GM21390 (cell line): ENCODE results near the gene PHF21A.
"Not testable (repeated sequence)": the region's sequence is repeated elsewhere in the genome, so short reads cannot be mapped to it uniquely, and the experiment has no call there.

Source experiments
- ATAC-seq: cut with Tn5 transposase; IDR thresholded peaks from one replicate; pipeline ENCODE4 v1.9.1; 2021; ENCODE audit not compliant: unreplicated experiment

PHF21A gene

DNA sequence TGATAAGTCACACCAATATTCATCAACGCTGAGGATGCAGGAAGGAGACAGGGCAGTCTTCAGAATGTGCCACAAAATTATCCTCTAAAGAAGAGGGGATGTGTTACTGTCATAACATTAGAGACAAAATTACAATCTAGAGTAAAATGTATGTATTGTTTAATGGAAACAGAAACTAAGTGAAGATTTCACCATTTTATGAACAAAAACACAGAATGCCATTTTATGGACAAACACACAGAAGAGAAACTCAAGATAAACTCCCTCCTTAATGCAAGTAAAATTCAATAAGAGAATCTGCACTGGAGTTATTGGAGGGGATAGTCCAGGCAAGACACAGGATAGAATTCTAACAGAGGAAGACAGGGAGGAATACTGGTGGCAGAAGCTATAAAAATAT lies 136.0 kb downstream of the PHF21A start:
- ATAC-seq, result no peak

- no peak for ATAC-seq
Observed at GRCh38 chr11:45984192-45984591, 137.1 kb downstream of the PHF21A start.

DNA sequence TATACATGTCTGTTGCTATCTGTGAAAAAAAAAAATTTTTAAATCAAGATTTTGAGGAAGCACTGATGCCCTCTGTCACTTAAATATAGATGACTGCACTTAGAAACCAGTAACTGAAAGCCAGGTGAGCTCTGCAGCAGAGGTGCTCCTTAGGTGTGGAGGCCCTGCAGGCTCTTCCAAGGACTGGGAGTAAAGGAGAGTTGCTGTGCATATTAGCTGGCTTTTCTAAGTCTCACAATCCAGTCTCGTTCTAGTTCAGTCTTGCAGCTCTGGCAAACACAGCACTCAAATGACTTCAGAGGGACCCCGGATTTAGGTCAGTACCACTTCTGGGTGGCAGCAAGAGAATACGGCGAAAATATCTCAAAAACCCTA lies 137.8 kb downstream of the PHF21A start:
- no peak for ATAC-seq

DNA sequence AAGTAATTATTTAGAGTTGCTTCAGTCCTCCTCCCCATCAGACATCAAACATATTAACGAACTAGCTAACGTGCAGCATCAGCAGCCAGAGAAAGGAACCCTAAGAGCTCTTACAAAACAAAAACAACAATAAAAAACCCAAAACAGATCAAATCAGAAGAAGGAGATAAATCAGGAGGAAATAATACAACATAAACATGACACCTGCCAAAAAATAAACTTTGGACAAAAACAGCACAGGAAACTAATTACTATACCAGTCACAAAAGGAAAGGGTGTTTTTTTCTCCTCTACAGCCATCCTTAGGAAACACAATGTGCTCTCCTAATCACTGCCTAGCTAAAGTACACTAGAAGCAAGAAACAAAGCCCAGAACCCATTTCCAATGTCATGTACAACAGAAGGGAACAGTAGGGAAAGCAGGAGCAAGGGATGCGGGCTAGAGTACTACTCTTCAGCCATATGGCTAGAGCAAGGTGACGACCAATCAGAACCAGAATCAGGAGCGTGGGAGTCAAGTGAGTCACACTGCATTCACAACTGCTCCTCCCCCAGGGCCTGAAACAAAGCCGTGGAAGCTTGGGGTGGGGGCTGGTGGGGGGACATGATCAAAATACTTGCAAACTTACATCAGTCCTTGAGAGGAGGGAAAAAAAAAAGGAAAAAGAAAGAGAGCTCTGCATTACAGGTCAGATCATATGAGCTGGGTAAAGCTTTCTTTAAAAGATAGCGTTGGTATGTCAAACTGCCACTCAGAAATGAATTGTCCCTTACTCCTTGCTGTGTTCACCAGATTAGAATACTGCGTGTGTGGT lies 138.4 kb downstream of the PHF21A start:
- ATAC-seq, result no peak

DNA sequence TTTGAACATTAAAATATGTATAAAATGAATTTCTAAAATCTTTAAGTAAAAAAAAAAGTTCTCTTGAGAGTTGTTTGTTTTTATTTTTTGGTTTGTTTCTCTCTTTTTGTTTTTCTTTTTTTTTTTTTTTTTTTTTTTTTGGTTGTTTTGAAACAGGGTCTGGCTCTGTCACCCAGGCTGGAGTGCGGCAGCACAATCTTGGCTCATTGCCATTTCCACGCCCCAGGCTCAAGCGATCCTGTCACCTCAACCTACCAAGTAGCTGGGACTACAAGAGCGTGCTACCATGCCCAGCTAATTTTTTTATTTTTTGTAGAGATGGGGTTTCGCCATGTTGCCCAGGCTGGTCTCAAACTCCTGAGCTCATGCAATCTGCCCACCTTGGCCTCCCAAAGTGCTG lies 139.4 kb downstream of the PHF21A start:
- not testable (repeated sequence) for ATAC-seq

GRCh38 chr11:45974806-45975205 lies 146.4 kb downstream of the PHF21A start:
- no peak for ATAC-seq

DNA sequence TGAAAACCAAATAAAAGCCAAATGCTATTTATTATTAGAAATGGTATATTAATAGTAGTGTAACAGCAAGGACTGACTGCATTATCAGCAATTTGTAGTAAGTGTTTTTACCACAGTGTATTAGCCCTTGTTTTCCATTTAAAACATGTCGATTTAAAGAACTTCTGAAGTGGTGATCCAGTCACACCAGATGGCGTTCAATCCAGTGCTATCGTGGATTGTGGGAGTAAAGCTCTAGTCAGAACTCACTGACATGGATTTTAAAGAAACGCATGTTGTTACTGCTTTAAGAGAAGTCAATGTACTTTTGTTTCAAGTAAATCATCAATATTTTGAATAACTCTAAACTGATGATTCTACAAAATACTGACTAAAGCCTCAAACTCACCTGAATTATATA lies 147.7 kb downstream of the PHF21A start:
- no peak for ATAC-seq

DNA sequence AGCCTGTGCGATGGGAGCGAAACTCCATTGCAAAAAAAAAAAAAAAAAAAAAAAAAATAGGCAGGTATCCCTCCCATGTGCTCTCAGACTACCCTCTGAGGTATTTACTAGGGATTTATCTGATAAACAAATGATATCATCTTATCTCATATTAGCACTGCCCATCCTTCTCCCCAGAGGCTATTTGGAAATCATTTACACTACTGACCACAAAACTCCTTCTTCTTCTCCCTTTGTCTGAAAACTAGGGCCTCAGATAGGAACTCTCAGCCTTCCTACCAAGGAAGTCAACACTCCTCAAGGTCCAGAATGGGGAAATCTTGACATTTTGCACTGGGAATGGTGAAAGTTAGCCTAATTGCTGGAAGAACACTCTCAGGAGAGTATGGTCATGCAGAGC lies 152.4 kb downstream of the PHF21A start:
- ATAC-seq, result no peak

- ATAC-seq, result no peak
Observed at GRCh38 chr11:45967506-45967905, 153.7 kb downstream of the PHF21A start.

DNA sequence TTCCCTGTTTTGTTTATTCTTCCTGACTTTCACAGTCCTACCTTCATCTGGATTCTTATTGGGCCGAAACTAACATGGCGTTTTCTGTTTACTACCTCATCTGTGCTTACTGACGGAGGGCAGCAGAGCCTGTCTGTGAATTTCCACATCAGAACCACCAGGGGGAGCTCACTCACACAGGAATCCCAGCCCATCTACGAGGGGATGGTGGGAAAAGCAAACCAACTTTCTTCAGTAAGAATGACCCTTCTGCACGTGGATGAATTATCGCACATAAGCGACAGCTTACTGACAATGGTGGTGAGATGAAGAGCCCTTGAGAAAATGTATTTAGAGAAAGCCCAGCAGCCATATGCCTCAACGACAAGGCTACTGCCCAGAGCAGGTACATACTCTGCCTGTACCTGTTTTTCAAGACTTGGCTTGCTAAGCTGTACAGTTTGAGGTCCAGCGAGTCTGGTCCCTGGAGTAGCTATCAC lies 156.3 kb downstream of the PHF21A start:
- ATAC-seq, result peak; percentile 57

- no peak for ATAC-seq
Observed at GRCh38 chr11:45961751-45962240, 159.5 kb downstream of the PHF21A start.

DNA sequence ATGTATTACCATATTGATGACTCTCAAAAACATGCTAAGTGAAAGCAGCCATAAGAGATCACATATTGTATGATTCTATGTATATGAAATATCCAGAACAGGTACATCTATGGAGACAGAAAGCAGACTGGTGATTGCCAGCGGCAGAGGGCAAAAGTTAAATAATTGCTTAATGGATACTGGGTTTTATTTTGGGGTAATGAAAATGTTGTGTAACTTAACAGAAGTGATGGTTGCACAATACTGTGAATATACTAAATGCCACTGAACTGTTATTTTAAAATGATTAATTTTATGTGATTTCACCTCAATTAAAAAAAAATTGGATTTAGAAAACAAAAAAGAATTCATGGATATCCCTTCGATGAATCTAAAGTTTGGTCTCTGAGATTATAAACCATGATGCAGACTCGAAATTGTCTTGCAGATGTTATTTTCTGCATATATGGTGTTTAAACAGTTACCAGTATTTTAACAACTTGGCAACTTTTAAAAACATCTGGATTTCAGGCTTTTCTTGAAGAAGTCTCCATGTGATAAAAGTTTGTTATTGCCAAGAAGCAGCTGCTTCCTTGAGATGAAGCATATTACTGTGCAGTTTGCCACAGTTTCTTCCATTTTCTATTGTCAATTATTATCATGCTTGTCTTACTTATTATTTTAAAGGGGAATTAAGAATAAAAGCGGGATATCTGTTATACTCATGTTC lies 160.7 kb downstream of the PHF21A start:
- no peak for ATAC-seq

DNA sequence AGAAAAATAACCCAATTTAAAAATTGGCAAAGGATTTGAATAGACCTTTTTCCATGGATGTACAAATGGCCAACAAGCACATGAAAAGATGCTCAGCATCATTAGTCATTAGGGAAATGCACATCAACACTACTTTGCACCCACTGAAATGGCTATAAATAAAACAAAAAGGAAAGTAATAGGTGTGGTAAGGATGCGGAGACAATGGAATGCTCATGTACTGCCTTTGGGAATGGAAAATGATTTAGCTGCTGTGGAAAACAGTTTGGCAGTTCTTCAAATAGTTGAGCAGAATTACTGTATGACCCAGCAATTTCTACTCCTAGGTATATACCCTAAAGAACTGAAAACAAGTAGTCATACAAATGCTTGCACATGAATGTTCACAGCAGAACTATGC lies 161.4 kb downstream of the PHF21A start:
- no peak for ATAC-seq

DNA sequence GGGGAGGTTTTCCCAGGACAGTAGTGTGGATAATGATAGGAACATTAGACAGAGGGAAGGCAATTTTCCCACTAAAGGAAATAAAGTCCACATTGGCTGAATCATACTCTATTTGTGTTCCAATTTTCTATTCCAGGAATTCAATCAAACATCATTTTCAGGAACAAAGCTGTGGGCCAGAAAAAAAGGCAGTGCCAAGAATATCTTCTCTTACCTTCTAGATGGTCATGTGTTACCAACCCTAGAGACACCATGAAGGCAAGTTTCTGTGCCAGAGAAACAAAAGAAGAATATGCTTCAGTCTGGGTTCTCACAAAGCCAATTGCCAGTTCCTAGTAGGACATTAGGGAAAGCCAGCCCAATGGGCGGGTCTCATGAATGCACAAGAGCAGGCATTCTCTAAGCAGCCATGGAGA lies 171.3 kb downstream of the PHF21A start:
- ATAC-seq, result no peak

DNA sequence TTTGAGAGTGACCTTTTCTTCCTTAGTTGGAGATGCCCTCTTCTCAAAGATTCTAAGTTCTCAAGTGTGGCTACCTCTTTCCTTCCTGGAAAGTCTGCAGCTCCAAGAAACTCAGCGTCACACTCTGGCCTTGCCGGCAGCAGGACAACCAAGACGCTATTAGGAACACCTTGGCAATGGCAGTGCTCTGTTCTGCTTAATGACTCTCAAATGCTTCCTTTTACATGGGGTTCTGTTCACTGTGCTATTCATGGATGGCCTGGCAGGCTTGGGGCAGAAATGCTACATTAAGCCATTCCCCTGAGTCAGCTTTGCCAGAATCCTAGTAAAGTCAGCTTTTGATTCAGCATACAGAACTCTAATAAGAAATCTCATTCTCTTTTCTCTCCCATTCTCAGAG lies 172.9 kb downstream of the PHF21A start:
- ATAC-seq, result no peak

GRCh38 chr11:45947885-45948284 lies 173.4 kb downstream of the PHF21A start:
- ATAC-seq, result no peak

DNA sequence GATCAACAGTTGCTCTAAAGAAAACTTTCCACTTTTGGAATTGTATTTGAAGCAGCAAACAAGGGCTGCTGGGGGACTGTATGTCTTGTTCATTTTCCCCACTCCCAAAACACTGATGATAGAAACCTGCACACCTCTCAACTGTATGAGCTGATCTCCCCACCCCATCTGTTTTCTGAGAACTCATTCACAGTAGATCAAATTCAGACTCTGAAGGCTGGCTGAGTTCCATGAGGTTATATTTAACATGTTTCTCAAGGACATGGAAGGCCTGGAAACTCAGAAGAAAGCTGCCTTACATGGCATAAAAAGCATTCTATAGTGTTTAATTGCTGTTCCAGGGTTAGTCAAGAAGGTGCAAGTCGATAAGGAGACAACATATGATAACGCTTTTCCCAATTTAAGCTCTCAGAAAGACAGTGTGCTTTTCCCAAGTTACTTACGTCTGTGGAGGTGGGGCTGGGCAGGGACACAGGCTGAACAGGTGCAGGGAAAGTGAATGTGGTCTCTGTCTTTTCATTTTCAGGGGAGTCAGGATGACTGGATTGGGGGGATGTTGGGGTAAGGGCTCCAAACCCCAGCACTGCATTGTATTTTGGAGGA lies 175.8 kb downstream of the PHF21A start:
- no peak for ATAC-seq

GRCh38 chr11:45942381-45942780 lies 178.9 kb downstream of the PHF21A start:
- no peak for ATAC-seq

DNA sequence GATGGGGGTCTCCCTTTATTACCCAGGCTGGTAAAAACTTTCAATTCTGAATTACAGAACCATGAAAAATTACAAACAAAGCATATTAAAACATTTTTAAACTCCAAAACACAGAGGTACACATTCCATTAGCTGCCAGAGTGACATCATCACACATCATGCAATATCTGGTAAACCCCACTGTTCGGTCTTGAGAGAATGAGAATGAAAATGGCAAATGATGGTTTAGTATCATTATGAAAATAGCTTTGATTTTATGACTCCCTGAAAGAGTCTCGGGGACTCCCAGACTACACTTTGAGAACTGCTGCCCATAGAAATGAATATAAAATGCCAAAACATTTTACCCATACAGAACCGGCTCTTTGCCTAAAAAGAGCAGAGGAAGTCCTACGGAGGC lies 180.0 kb downstream of the PHF21A start:
- no peak for ATAC-seq

- no peak for ATAC-seq
Observed at GRCh38 chr11:45939836-45940235, 181.4 kb downstream of the PHF21A start.

GRCh38 chr11:45937916-45938315 lies 183.3 kb downstream of the PHF21A start:
- ATAC-seq, result no peak

DNA sequence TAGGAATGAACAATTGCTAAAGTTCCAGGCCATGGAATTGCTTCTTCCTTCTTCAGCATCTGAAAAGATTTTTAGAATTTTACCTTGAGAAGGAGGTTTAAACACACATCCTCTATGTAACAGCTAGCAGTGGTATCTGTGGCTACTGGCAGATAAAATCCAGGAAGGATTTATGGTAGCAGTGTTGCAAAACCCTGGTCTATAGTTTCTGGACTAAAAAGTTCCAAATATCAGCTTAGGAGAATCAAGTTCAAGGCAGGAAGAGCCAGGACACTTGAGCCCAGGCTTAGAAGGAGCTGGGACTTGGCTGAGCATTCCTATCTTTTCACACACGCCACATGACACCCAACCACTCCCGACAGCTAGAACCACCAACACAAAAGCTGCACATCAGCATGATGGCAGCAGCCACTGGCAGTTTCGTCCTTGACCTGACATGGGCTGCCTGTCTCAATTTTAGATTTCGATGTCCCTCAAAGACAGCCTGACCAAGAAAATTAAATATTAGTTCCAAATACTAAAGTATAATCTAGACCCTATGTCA lies 184.7 kb downstream of the PHF21A start:
- ATAC-seq, result no peak
